Brain microvascular endothelial cell (primary cell): ENCODE data around the gene COL6A2.
"Not testable (repeated sequence)": the region's sequence is repeated elsewhere in the genome, so short reads cannot be mapped to it uniquely, and the experiment has no call there.

Experiments used
- DNase-seq: peaks from one replicate; pipeline ENCODE4 v3.0.0-alpha.2; 2020
- H3K27ac ChIP-seq: fragments of 250-450 bp; sonication (Bioruptor Pico); 2 replicates; pipeline ENCODE4 v1.5.1; 2020; ENCODE audit warnings: mild to moderate bottlenecking, moderate library complexity
- H3K27me3 ChIP-seq: fragments of 250-450 bp; sonication (Bioruptor Pico); replicated peaks from 2 replicates; pipeline ENCODE4 v1.5.1; 2020; ENCODE audit warnings: mild to moderate bottlenecking
- H3K36me3 ChIP-seq: fragments of 250-450 bp; sonication (Bioruptor Pico); replicated peaks from 2 replicates; pipeline ENCODE4 v1.5.1; 2020; ENCODE audit warnings: mild to moderate bottlenecking
- H3K4me3 ChIP-seq: 2 replicates; pipeline ENCODE4 v1.5.1; 2011; ENCODE audit warnings: low read depth, mild to moderate bottlenecking, control low read depth, low read length, moderate library complexity
- in situ Hi-C: cut with HindIII; loops from 2 replicates; pipeline ENCODE4 v1.10.0; 2017; ENCODE audit warnings: low sequenced_read_pairs, low pct_ligation_motif_present
- TF ChIP-seq, protein P1 (sequence below): IDR thresholded peaks from 2 replicates; pipeline ENCODE4 v1.5.1; 2011; ENCODE audit warnings: low read depth, mild to moderate bottlenecking, moderate library complexity, low read length, control low read depth, inconsistent platforms; ENCODE audit errors: missing control alignments

The COL6A2 gene

DNA sequence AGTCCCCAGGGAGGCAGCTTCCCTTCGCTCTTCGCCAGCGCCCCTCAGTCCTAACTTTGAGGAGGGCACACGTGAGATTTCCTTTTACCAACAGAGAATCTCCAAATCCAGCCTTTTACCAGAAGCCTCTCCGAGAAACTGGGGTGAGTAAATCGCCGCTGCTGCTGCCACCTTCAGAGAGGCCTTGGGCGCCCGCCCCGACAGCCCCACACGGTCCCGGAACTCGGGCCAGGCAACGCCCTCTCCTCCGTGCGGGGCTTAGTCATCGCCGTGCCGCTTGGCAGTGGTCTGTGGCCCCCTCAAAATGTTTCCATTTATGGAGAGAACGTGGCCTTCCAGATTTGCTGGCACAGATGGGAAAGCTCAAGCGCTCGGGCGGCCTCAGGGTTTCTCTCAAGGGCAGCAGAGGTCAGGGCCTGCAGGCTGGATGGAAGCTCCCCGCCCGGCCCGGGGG is 41.4 kb upstream of the COL6A2 start:
- Histone ChIP-seq H3K27ac (peak overlapping the region; percentile 74), H3K27me3 (no peaks in the 10 kb centered on the region), H3K4me3 (no peak overlapping the region), H3K36me3 (no peaks in the 10 kb centered on the region)
- peak; percentile 72 for DNase-seq
- in situ Hi-C loops = no loop called here
- TF ChIP-seq, protein P1, sequence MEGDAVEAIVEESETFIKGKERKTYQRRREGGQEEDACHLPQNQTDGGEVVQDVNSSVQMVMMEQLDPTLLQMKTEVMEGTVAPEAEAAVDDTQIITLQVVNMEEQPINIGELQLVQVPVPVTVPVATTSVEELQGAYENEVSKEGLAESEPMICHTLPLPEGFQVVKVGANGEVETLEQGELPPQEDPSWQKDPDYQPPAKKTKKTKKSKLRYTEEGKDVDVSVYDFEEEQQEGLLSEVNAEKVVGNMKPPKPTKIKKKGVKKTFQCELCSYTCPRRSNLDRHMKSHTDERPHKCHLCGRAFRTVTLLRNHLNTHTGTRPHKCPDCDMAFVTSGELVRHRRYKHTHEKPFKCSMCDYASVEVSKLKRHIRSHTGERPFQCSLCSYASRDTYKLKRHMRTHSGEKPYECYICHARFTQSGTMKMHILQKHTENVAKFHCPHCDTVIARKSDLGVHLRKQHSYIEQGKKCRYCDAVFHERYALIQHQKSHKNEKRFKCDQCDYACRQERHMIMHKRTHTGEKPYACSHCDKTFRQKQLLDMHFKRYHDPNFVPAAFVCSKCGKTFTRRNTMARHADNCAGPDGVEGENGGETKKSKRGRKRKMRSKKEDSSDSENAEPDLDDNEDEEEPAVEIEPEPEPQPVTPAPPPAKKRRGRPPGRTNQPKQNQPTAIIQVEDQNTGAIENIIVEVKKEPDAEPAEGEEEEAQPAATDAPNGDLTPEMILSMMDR = no peak

DNA sequence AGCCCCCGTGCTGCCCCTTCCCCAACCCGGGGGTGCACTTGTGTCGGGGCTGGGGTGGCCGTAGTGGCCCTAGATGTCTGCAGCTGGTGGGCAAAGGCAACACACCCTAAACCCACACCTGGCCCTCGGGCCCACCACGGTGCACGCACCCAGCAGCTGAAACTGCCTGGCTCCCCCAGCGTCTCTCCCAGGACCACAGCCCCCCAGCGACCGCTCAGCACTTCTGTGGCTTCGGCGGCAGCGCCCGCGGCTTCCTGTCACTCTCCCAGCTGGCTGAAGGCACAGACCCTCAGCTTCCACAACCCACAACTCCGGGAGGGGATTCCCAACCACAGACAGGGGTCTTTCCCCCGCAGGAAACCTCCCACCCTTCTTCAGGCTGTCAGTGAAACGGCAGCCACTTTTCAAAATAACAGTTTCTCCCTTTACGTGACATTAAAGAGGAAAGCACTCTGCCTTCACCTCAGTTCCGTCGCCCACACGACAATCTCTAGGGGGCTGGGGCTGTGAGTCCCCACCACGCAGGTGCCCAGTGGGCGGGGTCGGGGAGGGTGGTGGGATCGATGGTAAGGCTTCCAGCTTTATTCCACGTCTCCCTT is 40.7 kb upstream of the COL6A2 start:
- no peak for DNase-seq
- in situ Hi-C loops = no loop called here
- Histone ChIP-seq H3K4me3 (no peak overlapping the region), H3K27me3 (no peaks in the 10 kb centered on the region), H3K36me3 (no peaks in the 10 kb centered on the region), H3K27ac (peak overlapping the region; percentile 74)
- TF ChIP-seq, protein P1 = peak; percentile 4

DNA sequence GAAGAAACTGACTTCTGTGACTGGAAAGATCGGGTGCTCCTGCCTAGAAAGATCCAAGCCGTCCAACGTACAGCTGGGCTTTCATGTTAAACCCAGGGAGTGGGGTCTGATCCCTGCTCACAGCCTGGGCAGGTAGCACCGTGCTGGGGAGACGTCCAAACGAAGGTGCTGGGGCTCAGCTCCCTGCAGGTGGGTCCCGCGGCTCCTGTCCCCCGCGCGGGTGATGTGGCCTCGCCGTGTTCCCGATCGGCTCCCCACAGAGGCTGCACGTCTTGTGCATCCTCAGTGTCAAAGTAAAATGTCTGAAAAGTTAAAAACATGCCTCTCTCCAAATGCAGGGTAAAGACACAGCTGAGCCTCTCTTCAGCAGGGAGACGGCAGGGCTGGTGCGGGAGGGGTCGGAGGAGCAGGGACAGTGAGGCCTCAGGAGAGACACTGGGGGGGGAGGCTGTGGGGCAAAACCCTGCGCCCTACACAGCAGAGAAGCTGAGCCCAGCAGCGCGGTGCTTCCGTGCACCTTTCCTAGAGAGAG is 40.1 kb upstream of the COL6A2 start:
- TF ChIP-seq, protein P1 = no peak
- Histone ChIP-seq H3K27me3 (no peaks in the 10 kb centered on the region), H3K27ac (no peak overlapping the region), H3K36me3 (no peaks in the 10 kb centered on the region), H3K4me3 (no peak overlapping the region)
- DNase-seq = no peak
- in situ Hi-C loops = no loop called here

DNA sequence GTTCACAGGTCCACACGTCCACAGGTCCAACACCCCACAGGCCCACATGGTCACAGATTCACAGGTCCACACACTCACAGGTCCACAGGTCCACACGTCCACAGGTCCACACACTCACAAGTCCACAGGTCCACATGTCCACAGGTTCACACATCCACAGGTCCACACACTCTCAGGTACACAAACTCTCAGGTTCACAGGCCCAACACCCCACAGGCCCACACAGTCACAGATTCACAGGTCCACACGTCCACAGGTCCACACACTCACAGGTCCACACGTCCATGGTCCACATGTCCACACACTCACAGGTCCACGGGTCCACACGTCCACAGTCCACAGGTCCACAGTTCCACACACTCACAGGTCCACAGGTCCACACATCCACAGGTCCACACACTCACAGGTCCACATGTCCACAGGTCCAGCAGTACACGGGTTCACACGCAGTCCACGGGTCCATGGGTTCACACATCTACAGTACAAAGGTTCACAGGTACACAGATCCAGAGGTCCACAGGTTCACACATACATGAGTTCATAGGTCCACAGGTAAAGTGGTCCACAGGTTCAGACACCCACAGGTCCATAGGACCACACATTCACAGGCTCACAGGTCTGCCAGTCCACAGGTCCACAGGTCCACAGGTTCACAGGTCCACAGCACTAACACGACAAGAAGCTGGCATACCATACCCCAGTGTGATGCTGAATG is 39.3 kb upstream of the COL6A2 start:
- H3K27me3 ChIP-seq = no peaks in the 10 kb centered on the region
- in situ Hi-C loops = no loop called here
- no peak overlapping the region for H3K4me3 ChIP-seq
- DNase-seq = no peak
- H3K27ac ChIP-seq = no peak overlapping the region
- TF ChIP-seq, protein P1 = no peak
- no peaks in the 10 kb centered on the region for H3K36me3 ChIP-seq

DNA sequence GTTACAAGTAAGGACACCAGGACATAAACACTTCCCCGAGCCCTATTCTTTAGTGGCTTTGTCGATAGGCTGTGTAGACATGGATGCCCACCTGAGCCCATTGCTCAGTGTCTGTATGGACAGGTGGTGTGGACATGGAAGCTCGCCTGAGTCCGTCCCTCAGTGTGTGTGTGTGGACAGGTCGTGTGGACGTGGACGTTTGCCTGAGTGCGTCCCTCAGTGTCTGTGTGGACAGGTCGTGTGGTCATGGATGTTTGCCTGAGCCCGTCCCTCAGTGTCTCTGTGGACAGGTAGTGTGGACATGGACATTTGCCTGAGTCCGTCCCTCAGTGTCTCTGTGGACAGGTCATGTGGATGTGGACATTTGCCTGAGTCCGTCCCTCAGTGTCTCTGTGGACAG is 38.7 kb upstream of the COL6A2 start:
- Histone ChIP-seq H3K27me3 (no peaks in the 10 kb centered on the region), H3K36me3 (no peaks in the 10 kb centered on the region), H3K27ac (no peak overlapping the region), H3K4me3 (no peak overlapping the region)
- in situ Hi-C loops = no loop called here
- TF ChIP-seq, protein P1 = no peak
- DNase-seq = no peak

DNA sequence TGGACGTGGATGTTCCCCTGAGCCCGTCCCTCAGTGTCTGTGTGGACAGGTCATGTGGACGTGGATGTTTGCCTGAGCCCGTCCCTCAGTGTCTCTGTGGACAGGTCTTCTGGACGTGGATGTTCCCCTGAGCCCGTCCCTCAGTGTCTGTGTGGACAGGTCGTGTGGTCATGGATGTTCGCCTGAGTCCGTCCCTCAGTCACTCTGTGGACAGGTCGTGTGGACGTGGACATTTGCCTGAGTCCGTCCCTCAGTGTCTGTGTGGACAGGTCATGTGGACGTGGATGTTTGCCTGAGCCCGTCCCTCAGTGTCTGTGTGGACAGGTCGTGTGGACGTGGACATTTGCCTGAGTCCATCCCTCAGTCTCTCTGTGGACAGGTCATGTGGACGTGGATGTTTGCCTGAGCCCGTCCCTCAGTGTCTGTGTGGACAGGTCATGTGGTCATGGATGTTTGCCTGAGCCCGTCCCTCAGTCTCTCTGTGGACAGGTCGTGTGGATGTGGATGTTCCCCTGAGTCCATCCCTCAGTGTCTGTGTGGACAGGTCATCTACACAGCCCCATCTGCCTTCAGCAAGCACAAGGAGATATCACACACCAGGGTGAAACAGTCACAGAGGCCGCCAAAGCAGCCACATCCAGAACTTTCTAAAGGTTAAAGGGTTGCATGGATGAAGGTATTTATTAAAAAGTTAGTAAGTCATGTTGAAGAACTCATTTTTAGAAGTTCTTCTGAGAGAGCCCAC is 38.0 kb upstream of the COL6A2 start:
- H3K4me3 ChIP-seq, H3K36me3 ChIP-seq, H3K27me3 ChIP-seq, DNase-seq: not testable (repeated sequence)
- peak overlapping the region; percentile 98 for H3K27ac ChIP-seq
- in situ Hi-C loops = loop anchor here (5.0 kb wide), 1 partner anchor 38 kb away; no protein-coding TSS in a partner anchor
